Measurements from ENCODE around the gene GLIPR1L1.

GLIPR1L1 gene

GRCh38 chr12:75317784-75318183 lies 16.7 kb upstream of the GLIPR1L1 start:
- no peak for TF ChIP-seq CTCF (conservative IDR thresholded peaks at IDR 0.05; ENCODE audit: control insufficient read depth, insufficient read depth, low read depth, low read length)
- no peak overlapping the region for H3K4me3 ChIP-seq (ENCODE audit: control insufficient read depth, low read depth, low read length)
- no peak for DNase-seq (ENCODE audit: low read depth)

- peak; percentile 36 for DNase-seq (ENCODE audit: low read depth)
- TF ChIP-seq CTCF (conservative IDR thresholded peaks at IDR 0.05; ENCODE audit: control insufficient read depth, insufficient read depth, low read depth, low read length), result no peak
- no peak overlapping the region for H3K4me3 ChIP-seq (ENCODE audit: control insufficient read depth, low read depth, low read length)
Measured at GRCh38 chr12:75322464-75322863, 12.0 kb upstream of the GLIPR1L1 start.

- no peak overlapping the region for H3K4me3 ChIP-seq (ENCODE audit: control insufficient read depth, low read depth, low read length)
- DNase-seq (ENCODE audit: low read depth), result peak; percentile 5
- TF ChIP-seq CTCF (conservative IDR thresholded peaks at IDR 0.05; ENCODE audit: control insufficient read depth, insufficient read depth, low read depth, low read length), result no peak
Measured at GRCh38 chr12:75323663-75324062, 10.8 kb upstream of the GLIPR1L1 start.

- no peak for TF ChIP-seq CTCF (conservative IDR thresholded peaks at IDR 0.05; ENCODE audit: control insufficient read depth, insufficient read depth, low read depth, low read length)
- no peak overlapping the region for H3K4me3 ChIP-seq (ENCODE audit: control insufficient read depth, low read depth, low read length)
- DNase-seq (ENCODE audit: low read depth), result no peak
Measured at GRCh38 chr12:75327642-75328041, 6.8 kb upstream of the GLIPR1L1 start.

- DNase-seq (ENCODE audit: low read depth), result peak; percentile 76
- peak within 1 kb of the TSS; percentile 70 for H3K4me3 ChIP-seq (ENCODE audit: control insufficient read depth, low read depth, low read length)
Measured at GRCh38 chr12:75329918-75330826, 4.3 kb upstream of the GLIPR1L1 start, which contains the start of gene CAPS2. TSS of gene CAPS2 (minus strand) at chr12:75330324. CDS start at chr12:75326498, 3,826 bp downstream.

GRCh38 chr12:75337905-75338304 lies 3.4 kb downstream of the GLIPR1L1 start:
- H3K4me3 ChIP-seq (ENCODE audit: control insufficient read depth, low read depth, low read length), result no peak overlapping the region

More at GRCh38 chr12:75329918-75330826, 4.3 kb upstream of the GLIPR1L1 start, which contains the start of gene CAPS2:
- TF ChIP-seq CTCF (conservative IDR thresholded peaks at IDR 0.05; ENCODE audit: control insufficient read depth, insufficient read depth, low read depth, low read length), result no peak

More at GRCh38 chr12:75337905-75338304, 3.4 kb downstream of the GLIPR1L1 start:
- no peak for TF ChIP-seq CTCF (conservative IDR thresholded peaks at IDR 0.05; ENCODE audit: control insufficient read depth, insufficient read depth, low read depth, low read length)
- no peak for DNase-seq (ENCODE audit: low read depth)
